Heart left ventricle (tissue), 16 donors: Measurements from ENCODE around the gene RBBP4. TPM values are rescaled to one million over a fixed set of nuclear protein-coding genes. Genes with fewer than 3 reads are reported as not detected.

Source experiments
- ATAC-seq, 4 donors: fragments of 200-7000 bp; cut with Tn5 transposase; one replicate each; pipeline ENCODE4 v1.9.1; 2020 to 2022; ENCODE audit warnings: moderate library complexity in 4 of 4, mild to moderate bottlenecking in 3 of 4, moderate number of reproducible peaks in 1 of 4
- DNase-seq, 5 donors: peaks; one replicate each; pipeline ENCODE4 v3.0.0-alpha.2; 2020
- H3K27ac ChIP-seq, 12 donors: fragments of 200-600 bp; sonication (generic) in 4 of 12; one replicate each; pipeline versions ENCODE4 v1.5.0 to v1.8.0; 2016 to 2022; ENCODE audit warnings: mild to moderate bottlenecking in 2 of 12
- H3K27me3 ChIP-seq, 9 donors: fragments of 200-600 bp; sonication (generic) in 2 of 9; one replicate each; pipeline versions ENCODE4 v1.5.1 to v1.8.0; 2016 to 2022; ENCODE audit warnings: mild to moderate bottlenecking in 3 of 9
- H3K36me3 ChIP-seq, 9 donors: fragments of 200-600 bp; sonication (generic) in 2 of 9; one replicate each; pipeline versions ENCODE4 v1.5.0 to v1.8.0; 2018 to 2022; ENCODE audit warnings: mild to moderate bottlenecking in 2 of 9
- H3K4me1 ChIP-seq, 12 donors: fragments of 200-600 bp; sonication (generic) in 4 of 12; one replicate each; pipeline versions ENCODE4 v1.5.0 to v1.8.0; 2016 to 2022; ENCODE audit warnings: mild to moderate bottlenecking in 3 of 12
- H3K4me3 ChIP-seq, 12 donors: fragments of 200-600 bp; sonication (generic) in 4 of 12; one replicate each; pipeline versions ENCODE4 v1.5.0 to v1.8.0; 2017 to 2022; ENCODE audit warnings: mild to moderate bottlenecking in 9 of 12, moderate library complexity in 4 of 12
- H3K9me3 ChIP-seq, 12 donors: fragments of 200-600 bp; sonication (generic) in 4 of 12; one replicate each; pipeline versions ENCODE4 v1.5.0 to v1.8.0; 2016 to 2022; ENCODE audit warnings: mild to moderate bottlenecking in 1 of 12
- POLR2A ChIP-seq, 2 donors: fragments of 450-650 bp; IDR thresholded peaks; one replicate each; pipeline ENCODE4 v1.6.1; 2017; ENCODE audit warnings: antibody characterized with exemption in 2 of 2, mild to moderate bottlenecking in 2 of 2, moderate library complexity in 2 of 2
- WGBS, 4 donors: extraction: QIAGEN DNeasy Blood & Tissue Kit in 2 of 4; methylation state at CpG; one replicate each; pipeline versions ENCODE4 v1.1.5 to v1.1.7; 2013 to 2018; 5-methylcytosine and 5-hydroxymethylcytosine counted together
- intact Hi-C, 10 donors: fragments of 100-400 bp; cut with DNase I; formaldehyde crosslinking; loops; one replicate each; pipeline versions ENCODE4 v1.11.1 to v1.14.2; 2022
- polyA plus RNA-seq, 2 donors: library from polyadenylated mRNA; stranded (reverse); fragments of 200-250 nt; gene quantifications; one replicate each; pipeline ENCODE4 v1.2.3, GENCODE V29; 2013
- total RNA-seq, 9 donors: library from RNA; depleted of rRNA in 2 of 9; stranded (reverse); fragments of >200 nt in 2 of 9; fragmentation: NEBNext Ultra II Directional in 3 of 9; extraction: Animal tissue kit (Norgen Biotek cat#: 25700) in 3 of 9; gene quantifications; one replicate each; pipeline versions ENCODE4 v1.1.0 to v1.2.4, GENCODE V29; 2016 to 2023
- TF ChIP-seq, protein P1 (sequence below), 12 donors: fragments of 200-600 bp; sonication (generic) in 4 of 12; IDR thresholded peaks; one replicate each; pipeline versions ENCODE4 v1.5.0 to v1.8.0; 2018 to 2022; ENCODE audit warnings: antibody characterized with exemption in 12 of 12, mild to moderate bottlenecking in 5 of 12
- donor health status: ischemic (EF 13 %, LVEDD 7.1; RV severe dilation, severe dysfunction).
- donor health status: healthy with polysubstance abuse.
- donor health status: DM: no; HTN: yes; CAD: no.
- donor health status: DM: no; HTN: no; CAD: no.
- donor health status: ischemic (EF 25% LVEDD 6.9; RV normal size, moderate dysfunction).
- donor health status: ischemic (EF 25% LVEDD 5.7; RV mildly dilated, moderate dysfunction).
- donor health status: healthy.
- donor health status: DM: yes; HTN: yes; CAD: no.
- donor health status: ischemic (EF 35%, LVEDD 5.7; RV mildly dilated, moderate dysfunction).
- donor health status: nonischemic (EF 11% LVEDD 7.7; RV severe dilation, severe dysfunction).
- donor health status: DM: yes; HTN: yes; CAD: no.
- donor health status: PGD.
- donor health status: ischemic (EF 29% LVEDD 5.4; RV normal size, mild dysfunction).
- donor health status: nonischemic (EF 23%, LVEDD 6.1; RV moderate dilation, normal function).

RBBP4 gene
- total and polyA plus RNA-seq, 11 donors, result 23.4 to 141 (median 93.2) TPM

DNA sequence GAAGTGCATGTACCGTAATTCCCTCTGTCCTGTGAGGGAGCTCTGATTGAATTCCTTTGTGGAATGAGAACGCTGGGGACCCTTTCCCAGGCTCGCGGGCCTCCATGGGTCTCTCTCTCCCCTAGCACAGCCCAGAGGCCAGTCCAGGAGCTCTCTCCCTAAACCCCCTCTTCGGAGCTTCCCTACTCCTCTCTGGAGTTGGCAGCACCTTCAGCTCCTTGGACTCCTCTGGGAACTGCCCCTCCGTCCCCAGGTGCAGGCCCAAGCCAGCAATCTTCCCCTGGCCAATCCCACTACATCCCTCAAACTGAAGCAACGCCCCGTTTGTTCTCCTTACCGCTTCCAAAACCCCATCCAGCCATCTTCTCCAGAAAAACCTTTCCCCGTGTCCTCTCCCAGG is 62.1 kb downstream of the RBBP4 start:
- Histone ChIP-seq H3K4me1 (peaks cover 0 to 10% (median 3%) of the 10 kb centered on the region in 12 donors), H3K9me3 (no peaks in the 10 kb centered on the region), H3K4me3 (no peak overlapping the region), H3K27ac (no peak overlapping the region), H3K36me3 (no peaks in the 10 kb centered on the region), H3K27me3 (peaks cover 0 to 3% (median 0%) of the 10 kb centered on the region in 9 donors)
- TF ChIP-seq, protein P1, sequence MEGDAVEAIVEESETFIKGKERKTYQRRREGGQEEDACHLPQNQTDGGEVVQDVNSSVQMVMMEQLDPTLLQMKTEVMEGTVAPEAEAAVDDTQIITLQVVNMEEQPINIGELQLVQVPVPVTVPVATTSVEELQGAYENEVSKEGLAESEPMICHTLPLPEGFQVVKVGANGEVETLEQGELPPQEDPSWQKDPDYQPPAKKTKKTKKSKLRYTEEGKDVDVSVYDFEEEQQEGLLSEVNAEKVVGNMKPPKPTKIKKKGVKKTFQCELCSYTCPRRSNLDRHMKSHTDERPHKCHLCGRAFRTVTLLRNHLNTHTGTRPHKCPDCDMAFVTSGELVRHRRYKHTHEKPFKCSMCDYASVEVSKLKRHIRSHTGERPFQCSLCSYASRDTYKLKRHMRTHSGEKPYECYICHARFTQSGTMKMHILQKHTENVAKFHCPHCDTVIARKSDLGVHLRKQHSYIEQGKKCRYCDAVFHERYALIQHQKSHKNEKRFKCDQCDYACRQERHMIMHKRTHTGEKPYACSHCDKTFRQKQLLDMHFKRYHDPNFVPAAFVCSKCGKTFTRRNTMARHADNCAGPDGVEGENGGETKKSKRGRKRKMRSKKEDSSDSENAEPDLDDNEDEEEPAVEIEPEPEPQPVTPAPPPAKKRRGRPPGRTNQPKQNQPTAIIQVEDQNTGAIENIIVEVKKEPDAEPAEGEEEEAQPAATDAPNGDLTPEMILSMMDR (IDR thresholded peaks at IDR 0.05), result no peak
- intact Hi-C loops, result loop anchor here in 9 of 10 donors (2.0 to 10.0 kb wide), 7 partner anchors 59 to 372 kb away; partner anchors contain the start of genes FNDC5 (in 7 of the 9) and AZIN2 (in 4 of the 9)
- ATAC-seq (no peak), DNase-seq (no peak)
- WGBS, 4 donors, result 86 to 90% (median 90%) methylated on average over 10 of the region's 10 CpGs

DNA sequence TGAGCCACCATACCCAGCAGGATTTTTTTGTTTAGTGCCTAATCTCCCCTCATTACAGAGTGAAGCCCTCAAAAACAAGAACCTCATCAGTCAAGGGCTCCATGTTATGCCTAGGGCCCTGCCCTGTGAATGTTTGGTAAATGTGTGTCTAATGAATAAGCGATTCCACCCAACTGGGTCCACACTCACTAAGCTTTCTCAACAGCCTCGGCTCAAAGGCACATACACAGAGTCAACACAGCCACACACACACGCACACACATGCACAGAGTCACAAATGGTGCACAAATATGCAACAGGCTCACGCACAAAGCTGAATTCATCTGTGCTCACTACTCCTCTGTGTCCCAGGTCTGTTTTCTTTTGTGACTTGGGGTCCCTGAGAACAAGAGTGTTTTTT is 63.3 kb downstream of the RBBP4 start:
- Histone ChIP-seq H3K9me3 (no peaks in the 10 kb centered on the region), H3K36me3 (no peaks in the 10 kb centered on the region), H3K27ac (no peak overlapping the region), H3K27me3 (peaks cover 0 to 3% (median 0%) of the 10 kb centered on the region in 9 donors), H3K4me1 (peaks cover 0 to 10% (median 3%) of the 10 kb centered on the region in 12 donors), H3K4me3 (no peak overlapping the region)
- TF ChIP-seq, protein P1 (IDR thresholded peaks at IDR 0.05), result no peak
- TF ChIP-seq POLR2A (IDR thresholded peaks at IDR 0.05), result no peak
- WGBS, 4 donors, result 84 to 95% (median 89%) methylated on average over 4 of the region's 4 CpGs
- ATAC-seq (no peak), DNase-seq (no peak)
- intact Hi-C loops, result loop anchor here in 9 of 10 donors (5.0 to 10.0 kb wide), 6 partner anchors 58 to 371 kb away; partner anchors contain the start of genes FNDC5 (in 7 of the 9) and AZIN2 (in 4 of the 9)

DNA sequence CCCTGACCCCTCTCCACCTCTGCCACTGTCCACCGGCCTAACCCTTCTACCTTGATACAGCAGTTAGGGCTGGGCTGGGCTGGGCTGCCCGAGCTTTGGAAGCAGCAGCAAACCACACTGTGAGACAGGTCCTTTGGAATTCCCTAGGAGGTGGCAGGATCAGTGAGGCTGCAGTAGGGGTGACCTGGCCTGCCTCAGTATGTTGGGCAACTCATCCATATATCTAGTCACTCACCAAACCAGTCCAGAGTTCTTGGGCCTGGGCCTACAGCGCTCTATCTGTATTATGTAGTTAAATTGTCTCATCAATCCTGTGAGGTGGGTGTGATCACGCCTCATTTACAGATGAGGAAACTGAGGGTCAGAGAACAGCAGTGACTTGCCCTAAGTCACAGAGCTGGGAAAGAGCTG is 64.9 kb downstream of the RBBP4 start:
- 87 to 98% (median 97%) methylated on average over 3 to 4 of the region's 4 CpGs for WGBS, 4 donors
- intact Hi-C loops, result loop anchor here in 5 of 10 donors (5.0 to 10.0 kb wide), 3 partner anchors 159 to 369 kb away; partner anchors contain the start of genes AZIN2 (in 3 of the 5) and FNDC5 (in 2 of the 5)

More for the DNA sequence above, 64.9 kb downstream of the RBBP4 start:
- DNase-seq, result no peak
- Histone ChIP-seq H3K4me1 (peaks cover 0 to 10% (median 3%) of the 10 kb centered on the region in 12 donors), H3K4me3 (no peak overlapping the region), H3K9me3 (no peaks in the 10 kb centered on the region), H3K27me3 (peaks cover 0 to 3% (median 0%) of the 10 kb centered on the region in 9 donors), H3K27ac (no peak overlapping the region), H3K36me3 (no peaks in the 10 kb centered on the region)
- TF ChIP-seq, protein P1 (IDR thresholded peaks at IDR 0.05), result no peak
- no peak for TF ChIP-seq POLR2A (IDR thresholded peaks at IDR 0.05)
- ATAC-seq, result no peak
